ENCODE results near the gene SAA2.
"Not testable (repeated sequence)": the region's sequence is repeated elsewhere in the genome, so short reads cannot be mapped to it uniquely, and the experiment has no call there.

DNA sequence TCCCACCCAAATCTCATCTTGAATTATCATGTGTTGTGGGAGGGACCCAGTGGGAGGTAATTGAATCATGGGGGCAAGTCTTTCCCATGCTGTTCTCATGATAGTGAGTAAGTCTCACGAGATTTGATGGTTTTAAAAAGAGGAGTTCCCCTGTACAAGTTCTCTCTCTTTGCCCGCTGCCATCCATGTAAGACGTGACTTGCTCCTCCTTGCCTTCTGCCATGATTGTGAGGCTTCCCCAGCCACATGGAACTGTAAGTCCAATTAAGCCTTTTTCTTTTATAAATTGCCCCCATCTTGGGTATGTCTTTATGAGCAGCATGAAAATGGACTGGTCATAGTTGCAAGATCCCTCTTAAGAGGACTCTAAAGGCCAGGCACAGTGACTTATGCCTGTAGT is 50.7 kb downstream of the SAA2 start:
- not testable (repeated sequence) for TF ChIP-seq CTCF, POLR2A (IDR thresholded peaks at IDR 0.05)

Data from thyroid gland (tissue), 4 donors.